Measurements from ENCODE around the gene ATP13A2.

GRCh38 chr1:17052038-17052437, 40.3 kb upstream of the ATP13A2 start:
- no peak for TF ChIP-seq EZH2 (IDR thresholded peaks at IDR 0.05; ENCODE audit: borderline replicate concordance, low read depth, low read length, poor library complexity, severe bottlenecking)
- TF ChIP-seq CTCF (conservative IDR thresholded peaks at IDR 0.05; ENCODE audit: low read depth, low read length), result no peak

Measured in A673 (cell line).